IMR-90 (cell line): ENCODE results near the gene MCUB. TPM values are rescaled to one million over a fixed set of nuclear protein-coding genes. Genes with fewer than 3 reads are reported as not detected.

Experiments
- ATAC-seq: fragments of 200-7000 bp; cut with Tn5 transposase; 2 replicates; pipeline ENCODE4 v1.9.1; 2020; ENCODE audit warnings: low read depth, mild to moderate bottlenecking, moderate library complexity
- BruUV-seq: library from RNA; stranded (reverse); fragments of 400-500 nt; replicated peaks from 2 replicates; lab custom pipeline; 2021; lab: Mats Ljungman, UMichigan
- CTCF ChIA-PET: fragments of 300-600 bp; formaldehyde crosslinking; extraction: SDS; loops from one replicate; lab custom pipeline; 2021; ENCODE audit warnings: antibody characterized with exemption; lab: Yijun Ruan, JAX
- POLR2A ChIA-PET: fragments of 300-600 bp; sonication (Branson Sonifier 250); formaldehyde crosslinking; loops from one replicate; lab custom pipeline; 2022; ENCODE audit warnings: antibody characterized with exemption; ENCODE audit not compliant: unreplicated experiment; lab: Charles Lee
- DNase-seq: peaks from one replicate; pipeline ENCODE4 v3.0.0; 2013
- H2AFZ ChIP-seq: replicated peaks from 2 replicates; pipeline ENCODE3; 2013; ENCODE audit warnings: low read length, mild to moderate bottlenecking; ENCODE audit not compliant: poor library complexity
- H2AK5ac ChIP-seq: 2 replicates; pipeline ENCODE4 v1.6.1; 2013; ENCODE audit warnings: low read depth, low read length, inconsistent platforms
- H2AK9ac ChIP-seq: replicated peaks from 2 replicates; pipeline ENCODE3; 2013; ENCODE audit warnings: mild to moderate bottlenecking, low read depth, low read length, moderate library complexity; ENCODE audit not compliant: poor library complexity
- H2BK120ac ChIP-seq: 2 replicates; pipeline ENCODE4 v1.6.1; 2013; ENCODE audit warnings: low read depth, low read length, inconsistent platforms
- H2BK15ac ChIP-seq: 3 replicates; pipeline ENCODE4 v1.6.1; 2013; ENCODE audit warnings: low read depth, low read length, inconsistent platforms
- H2BK20ac ChIP-seq: 2 replicates; pipeline ENCODE4 v1.6.1; 2013; ENCODE audit warnings: low read depth, mild to moderate bottlenecking, inconsistent platforms, low read length, moderate library complexity
- H2BK5ac ChIP-seq: 2 replicates; pipeline ENCODE4 v1.6.1; 2013; ENCODE audit warnings: mild to moderate bottlenecking, low read depth, low read length, inconsistent platforms; ENCODE audit not compliant: poor library complexity, severe bottlenecking
- H3K14ac ChIP-seq: replicated peaks from 2 replicates; pipeline ENCODE4 v1.6.1; 2013; ENCODE audit warnings: low read depth, low read length, inconsistent platforms
- H3K18ac ChIP-seq: 2 replicates; pipeline ENCODE4 v1.6.1; 2013; ENCODE audit warnings: low read depth, low read length, control low read depth
- H3K23ac ChIP-seq: 2 replicates; pipeline ENCODE4 v1.6.1; 2013; ENCODE audit warnings: low read depth, low read length, inconsistent platforms
- H3K27ac ChIP-seq: 2 replicates; pipeline ENCODE4 v1.5.1; 2013; ENCODE audit warnings: mild to moderate bottlenecking, control low read depth, low read length; ENCODE audit not compliant: insufficient read depth
- H3K27me3 ChIP-seq: 2 replicates; pipeline ENCODE4 v1.6.1; 2013; ENCODE audit warnings: low read length; ENCODE audit not compliant: control insufficient read depth, insufficient read depth
- H3K36me3 ChIP-seq: 2 replicates; pipeline ENCODE4 v1.6.1; 2013; ENCODE audit warnings: low read length, mixed read lengths; ENCODE audit not compliant: control insufficient read depth, insufficient read depth
- H3K4ac ChIP-seq: 2 replicates; pipeline ENCODE4 v1.6.1; 2013; ENCODE audit warnings: low read depth, low read length, inconsistent platforms
- H3K4me1 ChIP-seq: 2 replicates; pipeline ENCODE4 v1.6.1; 2013; ENCODE audit warnings: low read length, mixed read lengths; ENCODE audit not compliant: control insufficient read depth, insufficient read depth
- H3K4me2 ChIP-seq: 2 replicates; pipeline ENCODE4 v1.6.1; 2013; ENCODE audit warnings: low read depth, mild to moderate bottlenecking, control low read depth, low read length, moderate library complexity
- H3K4me3 ChIP-seq: 2 replicates; pipeline ENCODE4 v1.5.1; 2013; ENCODE audit warnings: low read depth, mild to moderate bottlenecking, control low read depth, low read length, moderate library complexity; ENCODE audit not compliant: insufficient read depth
- H3K56ac ChIP-seq: 2 replicates; pipeline ENCODE4 v1.6.1; 2013; ENCODE audit warnings: low read length, inconsistent platforms; ENCODE audit not compliant: insufficient read depth; ENCODE audit errors: extremely low read depth
- H3K79me1 ChIP-seq, 2 experiments: 2 replicates each; pipeline ENCODE4 v1.6.1; 2013; ENCODE audit warnings: low read length in 2 of 2, inconsistent platforms in 1 of 2, low read depth in 1 of 2
- H3K9ac ChIP-seq: 2 replicates; pipeline ENCODE4 v1.6.1; 2013; ENCODE audit warnings: low read depth, low read length, control low read depth
- H3K9me1 ChIP-seq: 2 replicates; pipeline ENCODE4 v1.6.1; 2013; ENCODE audit warnings: low read length, inconsistent platforms; ENCODE audit not compliant: insufficient read depth
- H3K9me3 ChIP-seq: 2 replicates; pipeline ENCODE4 v1.6.1; 2013; ENCODE audit warnings: low read length; ENCODE audit not compliant: control insufficient read depth, insufficient read depth
- H4K20me1 ChIP-seq: 2 replicates; pipeline ENCODE4 v1.6.1; 2013; ENCODE audit warnings: low read length, inconsistent platforms; ENCODE audit not compliant: insufficient read depth
- H4K5ac ChIP-seq: 2 replicates; pipeline ENCODE4 v1.6.1; 2013; ENCODE audit warnings: mild to moderate bottlenecking, low read depth, low read length, control low read depth
- H4K8ac ChIP-seq, 2 experiments: 2 replicates each; pipeline ENCODE4 v1.6.1; 2013; ENCODE audit warnings: low read depth in 2 of 2, low read length in 2 of 2, control low read depth in 1 of 2, inconsistent platforms in 1 of 2
- H4K91ac ChIP-seq: 2 replicates; pipeline ENCODE4 v1.6.1; 2013; ENCODE audit warnings: low read depth, low read length, inconsistent platforms; ENCODE audit not compliant: insufficient read depth
- CEBPB ChIP-seq: IDR thresholded peaks from 2 replicates; pipeline ENCODE4 v1.6.1; 2012; ENCODE audit warnings: low read depth, low read length, improper control_type of control experiment
- CTCF ChIP-seq: conservative IDR thresholded peaks from 2 replicates; pipeline ENCODE4 v1.5.1; 2012; ENCODE audit warnings: mild to moderate bottlenecking, low read depth, low read length, improper control_type of control experiment
- ELK1 ChIP-seq: fragments of 150-350 bp; IDR thresholded peaks from 2 replicates; pipeline ENCODE4 v1.6.1; 2016; ENCODE audit warnings: low read depth, mild to moderate bottlenecking, low read length, moderate library complexity, borderline replicate concordance
- FOS ChIP-seq: fragments of 150-350 bp; IDR thresholded peaks from 2 replicates; pipeline ENCODE4 v1.6.1; 2016; ENCODE audit warnings: low read depth, low read length
- NFE2L2 ChIP-seq: fragments of 150-350 bp; IDR thresholded peaks from 2 replicates; pipeline ENCODE4 v1.6.1; 2016; ENCODE audit warnings: low read depth, mild to moderate bottlenecking, low read length
- RAD21 ChIP-seq: IDR thresholded peaks from 2 replicates; pipeline ENCODE4 v1.6.1; 2012; ENCODE audit warnings: low read length, improper control_type of control experiment
- USF2 ChIP-seq: fragments of 150-350 bp; IDR thresholded peaks from 2 replicates; pipeline ENCODE4 v1.6.1; 2017; ENCODE audit warnings: mild to moderate bottlenecking, antibody characterized with exemption, low read length, low read depth
- WGBS, 2 experiments: methylation state at CpG; one replicate each; pipeline versions ENCODE4 v1.1.5 to v1.1.7; 2013; ENCODE audit warnings: missing lambda C conversion rate in 2 of 2; ENCODE audit not compliant: insufficient read length in 1 of 2; ENCODE audit errors: extremely low coverage in 2 of 2; 5-methylcytosine and 5-hydroxymethylcytosine counted together
- dilution Hi-C: fragments of 300-500 bp; cut with HindIII; formaldehyde crosslinking; loops from one replicate; pipeline ENCODE4 v1.14.3; 2018; ENCODE audit warnings: low sequenced_read_pairs; ENCODE audit not compliant: unreplicated experiment
- in situ Hi-C: fragments of 300-500 bp; cut with MboI; formaldehyde crosslinking; loops from 3 replicates; pipeline ENCODE4 v1.14.3; 2019; ENCODE audit warnings: low sequenced_read_pairs, inconsistent platforms, mixed read lengths
- intact Hi-C: fragments of 100-400 bp; cut with micrococcal nuclease; formaldehyde crosslinking; loops from 2 replicates; pipeline ENCODE4 v1.10.0; 2022
- polyA plus RNA-seq, 3 experiments: library from polyadenylated mRNA; depleted of rRNA; stranded (reverse); fragments of >200 nt; gene quantifications; 2 replicates each; pipeline ENCODE4 v1.2.3, GENCODE V29; 2012; ENCODE audit warnings: low replicate concordance in 1 of 3
- total RNA-seq: library from RNA; depleted of rRNA; stranded (reverse); fragments of >200 nt; gene quantifications from 2 replicates; pipeline ENCODE4 v1.2.3, GENCODE V29; 2012

MCUB gene
- total and polyA plus RNA-seq, 2 of the 4 experiments (the other 2 are of a cell fraction), result 18.5 to 20.4 TPM

DNA sequence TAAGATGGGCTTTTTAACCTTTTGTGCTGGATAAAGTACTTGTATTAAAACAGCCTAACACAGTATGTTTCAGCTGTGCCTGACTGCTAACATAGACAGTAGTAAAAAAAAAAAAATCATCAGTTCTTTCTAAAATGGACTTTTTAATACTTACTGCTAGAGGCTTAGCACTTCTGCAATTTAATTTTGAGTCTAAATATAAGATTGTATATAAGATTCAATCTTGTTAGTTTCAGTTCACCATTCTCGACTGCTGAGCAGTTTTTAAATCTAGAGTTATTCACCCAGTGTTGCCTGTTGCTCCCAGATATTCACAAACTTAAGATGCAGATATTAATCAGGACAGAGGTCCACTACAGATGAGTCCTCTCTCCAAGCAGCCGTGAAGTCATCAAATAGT, 163.1 kb downstream of the MCUB start:
- Histone ChIP-seq H3K9me3 (peaks cover 2% of the 10 kb centered on the region; the same call in 1 of the 2 replicates), H4K20me1 (no peaks in the 10 kb centered on the region), H3K4ac (no peak overlapping the region), H2AK9ac (no peak overlapping the region), H4K5ac (no peak overlapping the region), H2AK5ac (no peak overlapping the region), H3K27ac (no peak overlapping the region), H3K27me3 (no peaks in the 10 kb centered on the region), H2BK20ac (no peak overlapping the region), H4K8ac (no peak overlapping the region), H3K4me2 (no peak overlapping the region), H3K9me1 (peaks cover 4% of the 10 kb centered on the region), H3K18ac (no peak overlapping the region), H2BK5ac (no peak overlapping the region), H2BK120ac (no peak overlapping the region), H3K79me1 (peaks cover 23 to 25% of the 10 kb centered on the region in 2 experiments), H2AFZ (no peak overlapping the region), H3K36me3 (no peaks in the 10 kb centered on the region), H3K56ac (no peak overlapping the region), H3K4me1 (peaks cover 6% of the 10 kb centered on the region; the same call in 1 of the 2 replicates), H3K23ac (no peak overlapping the region), H2BK15ac (no peak overlapping the region), H3K9ac (no peak overlapping the region), H3K4me3 (no peak overlapping the region), H4K91ac (no peak overlapping the region), H3K14ac (no peak overlapping the region)
- intact Hi-C loops, result no loop called here
- TF ChIP-seq CEBPB, result no peak
- TF ChIP-seq FOS, result no peak
- no peak for TF ChIP-seq CTCF
- TF ChIP-seq NFE2L2, result no peak
- TF ChIP-seq ELK1, result no peak
- TF ChIP-seq USF2, result no peak
- TF ChIP-seq RAD21, result no peak
- ChIA-PET CTCF (interaction anchor here (0.6 to 1.2 kb wide), 2 partner anchors 8 to 20 kb away, joined by 3 read pairs; partner anchors contain the start of gene CASP6), POLR2A (no interaction called here)
- WGBS, 2 experiments, result no CpG with 5 or more reads among the region's 2 CpGs
- dilution Hi-C loops, result no loop called here
- DNase-seq (no peak), ATAC-seq (no peak)
- in situ Hi-C loops, result loop anchor here (10.0 kb wide), 1 partner anchor 288 kb away; the partner anchor contains the start of gene SEC24B
- no TSS peak for BruUV-seq
